ENCODE measurements around the gene AEBP2. TPM values are rescaled to one million over a fixed set of nuclear protein-coding genes. Genes with fewer than 3 reads are reported as not detected.
"Not testable (repeated sequence)": the region's sequence is repeated elsewhere in the genome, so short reads cannot be mapped to it uniquely, and the experiment has no call there.

Gene AEBP2
- polyA plus RNA-seq, 1 donor (not counting 4 experiments of a cell fraction or from before 2014, with no cell fraction given), result 19.6 TPM

- Histone ChIP-seq H3K79me2 (ENCODE audit: control insufficient read depth, insufficient read depth, low read length) (no peaks in the 10 kb centered on the region), H3K9me3 (ENCODE audit: control insufficient read depth, low read depth, low read length) (no peaks in the 10 kb centered on the region), H3K36me3 (ENCODE audit: control insufficient read depth in 2 of 2, extremely low read depth in 1 of 2, insufficient read depth in 2 of 2, low read length in 2 of 2) (no peaks in the 10 kb centered on the region), H3K9ac (ENCODE audit: control insufficient read depth, extremely low read depth, insufficient read depth, low read length) (no peak overlapping the region), H3K9me1 (ENCODE audit: control insufficient read depth, extremely low read depth, insufficient read depth, low read length) (no peaks in the 10 kb centered on the region), H3K4me1 (ENCODE audit: control insufficient read depth, extremely low read depth, insufficient read depth, low read length) (peaks cover 30% of the 10 kb centered on the region), H4K20me1 (ENCODE audit: control insufficient read depth, extremely low read depth, insufficient read depth, low read length) (no peaks in the 10 kb centered on the region), H2AFZ (ENCODE audit: control insufficient read depth, low read length) (no peak overlapping the region), H3K4me2 (ENCODE audit: control insufficient read depth, extremely low read depth, insufficient read depth, low read depth, low read length) (no peak overlapping the region), H3K27ac (ENCODE audit: control insufficient read depth, insufficient read depth, low read length) (no peak overlapping the region), H3K4me3 (ENCODE audit: control insufficient read depth in 2 of 3, extremely low read depth in 1 of 3, insufficient read depth in 2 of 3, low read depth in 1 of 3, low read length in 3 of 3) (no peak overlapping the region), H3K27me3 (ENCODE audit: control insufficient read depth, extremely low read depth, insufficient read depth, low read length) (no peaks in the 10 kb centered on the region)
- no peak for FAIRE-seq
- no peak for DNase-seq (ENCODE audit: low read depth, low spot score)
- dilution Hi-C loops (cut with MboI; ENCODE audit: extremely low pct_ligation_motif_present, low sequenced_read_pairs), result no loop called here
- TF ChIP-seq EZH2 (IDR thresholded peaks at IDR 0.05; ENCODE audit: low read length) (no peak), CTCF (optimal IDR thresholded peaks at IDR 0.05 in 1 of 3, IDR thresholded peaks at IDR 0.05 in 1 of 3, conservative IDR thresholded peaks at IDR 0.05 in 1 of 3; ENCODE audit: extremely low read depth in 1 of 3, insufficient read depth in 2 of 3, low read length in 3 of 3) (no peak)
These were observed 40.6 kb upstream of the AEBP2 start for GRCh38 chr12:19398376-19399363.

- H3K9me3 ChIP-seq (ENCODE audit: control insufficient read depth, low read depth, low read length); H3K36me3 ChIP-seq (ENCODE audit: control insufficient read depth in 2 of 2, extremely low read depth in 1 of 2, insufficient read depth in 2 of 2, low read length in 2 of 2); H4K20me1 ChIP-seq (ENCODE audit: control insufficient read depth, extremely low read depth, insufficient read depth, low read length); DNase-seq (ENCODE audit: low read depth, low spot score); H3K9me1 ChIP-seq (ENCODE audit: control insufficient read depth, extremely low read depth, insufficient read depth, low read length); H3K79me2 ChIP-seq (ENCODE audit: control insufficient read depth, insufficient read depth, low read length); H3K27me3 ChIP-seq (ENCODE audit: control insufficient read depth, extremely low read depth, insufficient read depth, low read length); dilution Hi-C loops (cut with MboI; ENCODE audit: extremely low pct_ligation_motif_present, low sequenced_read_pairs): not testable (repeated sequence)
- peak overlapping the region; percentile 28 for H3K9ac ChIP-seq (ENCODE audit: control insufficient read depth, extremely low read depth, insufficient read depth, low read length)
- H3K4me3 ChIP-seq (ENCODE audit: control insufficient read depth in 2 of 3, extremely low read depth in 1 of 3, insufficient read depth in 2 of 3, low read depth in 1 of 3, low read length in 3 of 3), result peak overlapping the region in 1 of 3 experiments; percentile 20
- H2AFZ ChIP-seq (ENCODE audit: control insufficient read depth, low read length), result peak overlapping the region; percentile 69
- H3K27ac ChIP-seq (ENCODE audit: control insufficient read depth, insufficient read depth, low read length), result peak overlapping the region; percentile 52
- H3K4me1 ChIP-seq (ENCODE audit: control insufficient read depth, extremely low read depth, insufficient read depth, low read length), result peaks cover 30% of the 10 kb centered on the region
- H3K4me2 ChIP-seq (ENCODE audit: control insufficient read depth, extremely low read depth, insufficient read depth, low read depth, low read length), result peak overlapping the region; percentile 54
- FAIRE-seq, result peak; percentile 87
These were observed 38.5 kb upstream of the AEBP2 start for GRCh38 chr12:19400649-19401285.
